ENCODE measurements around the gene RAN.

Gene RAN

DNA sequence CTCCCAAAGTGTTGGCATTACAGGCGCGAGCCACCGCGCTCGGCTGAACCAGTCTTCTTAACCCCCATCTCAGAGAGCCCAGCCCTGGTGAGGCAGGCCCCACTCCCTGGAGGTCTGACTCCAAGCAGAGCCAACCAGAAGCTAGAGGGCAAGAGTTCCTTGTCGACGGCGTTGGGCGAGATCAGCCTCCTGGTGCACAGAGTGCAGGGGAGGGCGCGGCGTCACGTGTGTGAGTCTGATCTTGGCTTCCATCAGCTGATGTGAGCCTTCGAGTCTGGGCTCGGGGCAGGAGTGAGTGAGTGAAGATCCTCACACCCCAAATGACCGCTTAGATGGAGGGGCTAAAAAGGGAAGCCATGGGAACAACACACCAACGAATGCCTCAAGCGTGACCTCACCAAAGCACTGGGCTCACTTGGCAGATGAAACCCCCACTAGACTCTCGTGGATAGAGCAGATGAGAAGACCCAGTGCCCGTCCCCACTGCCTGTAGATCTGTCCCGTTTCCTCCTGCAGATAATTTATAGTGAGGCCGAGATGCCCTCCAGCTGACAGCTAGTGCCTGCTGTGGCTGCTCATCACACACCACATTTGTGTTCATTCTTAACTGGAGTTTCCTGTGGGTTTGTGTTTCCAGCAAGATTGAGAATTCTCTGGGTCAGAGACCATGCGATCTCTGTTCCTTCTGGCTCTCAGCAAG lies 53.2 kb downstream of the RAN start:
- DNase-seq (ENCODE audit: insufficient read length, low spot score) (no peak), FAIRE-seq (no peak)

DNA sequence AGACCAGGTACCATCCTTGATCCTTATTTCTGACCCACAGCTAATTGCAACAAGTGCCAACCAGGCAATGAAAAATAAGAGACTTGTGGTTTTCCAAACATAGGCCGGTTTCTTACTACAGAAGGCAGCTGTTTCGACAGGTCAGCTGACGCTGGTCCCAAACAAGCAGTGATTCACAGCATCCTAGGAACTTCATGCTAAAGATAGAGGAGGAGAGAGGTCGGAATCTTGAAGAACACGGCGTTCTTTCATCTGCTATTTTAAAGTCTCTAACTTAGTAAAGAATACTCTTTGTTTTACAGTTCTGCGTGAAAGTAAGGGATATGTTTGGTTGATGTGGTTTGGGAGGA lies 53.8 kb downstream of the RAN start:
- FAIRE-seq (no peak), DNase-seq (ENCODE audit: insufficient read length, low spot score) (no peak)

Measured in GM19239 (cell line).